Vagina (tissue), 2 donors: ENCODE results near the gene RFX7.

Experiments used
- POLR2A ChIP-seq, 2 donors: fragments of 450-650 bp; IDR thresholded peaks; one replicate each; pipeline ENCODE4 v1.6.1; 2017; ENCODE audit warnings: antibody characterized with exemption in 2 of 2, mild to moderate bottlenecking in 2 of 2, moderate library complexity in 2 of 2
- TF ChIP-seq, protein P1 (sequence below), 3 experiments: fragments of 450-650 bp in 2 of 3; fragments of 200-600 bp in 1 of 3; sonication (generic) in 1 of 3; IDR thresholded peaks; one replicate each; pipeline ENCODE4 v1.5.1; 2017 to 2019; ENCODE audit warnings: antibody characterized with exemption in 3 of 3, mild to moderate bottlenecking in 2 of 3, moderate library complexity in 2 of 3

- TF ChIP-seq, protein P1, sequence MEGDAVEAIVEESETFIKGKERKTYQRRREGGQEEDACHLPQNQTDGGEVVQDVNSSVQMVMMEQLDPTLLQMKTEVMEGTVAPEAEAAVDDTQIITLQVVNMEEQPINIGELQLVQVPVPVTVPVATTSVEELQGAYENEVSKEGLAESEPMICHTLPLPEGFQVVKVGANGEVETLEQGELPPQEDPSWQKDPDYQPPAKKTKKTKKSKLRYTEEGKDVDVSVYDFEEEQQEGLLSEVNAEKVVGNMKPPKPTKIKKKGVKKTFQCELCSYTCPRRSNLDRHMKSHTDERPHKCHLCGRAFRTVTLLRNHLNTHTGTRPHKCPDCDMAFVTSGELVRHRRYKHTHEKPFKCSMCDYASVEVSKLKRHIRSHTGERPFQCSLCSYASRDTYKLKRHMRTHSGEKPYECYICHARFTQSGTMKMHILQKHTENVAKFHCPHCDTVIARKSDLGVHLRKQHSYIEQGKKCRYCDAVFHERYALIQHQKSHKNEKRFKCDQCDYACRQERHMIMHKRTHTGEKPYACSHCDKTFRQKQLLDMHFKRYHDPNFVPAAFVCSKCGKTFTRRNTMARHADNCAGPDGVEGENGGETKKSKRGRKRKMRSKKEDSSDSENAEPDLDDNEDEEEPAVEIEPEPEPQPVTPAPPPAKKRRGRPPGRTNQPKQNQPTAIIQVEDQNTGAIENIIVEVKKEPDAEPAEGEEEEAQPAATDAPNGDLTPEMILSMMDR (IDR thresholded peaks at IDR 0.05), result no peak
- no peak for TF ChIP-seq POLR2A (IDR thresholded peaks at IDR 0.05)
These were observed 95.6 kb downstream of the RFX7 start for GRCh38 chr15:56148064-56148463.
